UCSD-AML1 (cell line): ENCODE results near the gene AHCYL2.
A peak's percentile ranks its signal among the peaks of the same experiment; 100 is the strongest.
"Not testable (repeated sequence)": the region's sequence is repeated elsewhere in the genome, so short reads cannot be mapped to it uniquely, and the experiment has no call there.

ENCODE experiments used
- DNase-seq: peaks from one replicate; lab custom pipeline; 2025; ENCODE audit not compliant: unreplicated experiment; lab: John Stamatoyannopoulos, UW

The AHCYL2 gene

DNA sequence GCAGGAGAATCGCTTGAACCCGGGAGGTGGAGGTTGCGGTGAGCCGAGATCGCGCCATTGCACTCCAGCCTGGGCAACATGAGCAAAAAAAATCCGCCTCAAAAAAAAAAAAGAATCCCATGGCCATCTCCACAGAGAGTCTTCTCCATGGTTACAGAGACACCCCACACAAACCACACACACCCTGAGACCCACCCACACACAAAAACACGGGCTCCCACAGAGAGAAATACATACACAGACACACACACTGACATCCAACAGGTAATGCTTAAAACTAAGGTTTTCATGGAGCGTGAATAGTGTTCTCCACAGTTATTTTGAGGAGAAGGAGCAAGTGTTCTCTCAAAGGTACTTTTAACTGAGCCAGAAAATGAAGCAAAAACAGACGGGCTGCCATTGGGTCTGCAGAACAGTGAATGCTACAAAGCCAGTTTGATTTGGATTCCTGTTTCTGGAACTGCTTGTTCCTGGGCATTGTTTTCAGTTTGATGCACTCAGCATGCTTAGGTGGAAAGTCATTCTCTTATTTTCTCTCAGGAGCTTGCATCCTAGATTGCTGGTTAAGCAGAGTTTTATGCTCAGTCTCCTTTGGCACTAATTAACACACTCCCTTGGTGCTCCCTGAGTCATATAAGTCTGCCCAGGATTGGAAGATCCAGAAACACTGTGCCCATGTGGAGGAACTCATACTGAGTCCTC is 15.4 kb downstream of the AHCYL2 start:
- DNase-seq: no peak

DNA sequence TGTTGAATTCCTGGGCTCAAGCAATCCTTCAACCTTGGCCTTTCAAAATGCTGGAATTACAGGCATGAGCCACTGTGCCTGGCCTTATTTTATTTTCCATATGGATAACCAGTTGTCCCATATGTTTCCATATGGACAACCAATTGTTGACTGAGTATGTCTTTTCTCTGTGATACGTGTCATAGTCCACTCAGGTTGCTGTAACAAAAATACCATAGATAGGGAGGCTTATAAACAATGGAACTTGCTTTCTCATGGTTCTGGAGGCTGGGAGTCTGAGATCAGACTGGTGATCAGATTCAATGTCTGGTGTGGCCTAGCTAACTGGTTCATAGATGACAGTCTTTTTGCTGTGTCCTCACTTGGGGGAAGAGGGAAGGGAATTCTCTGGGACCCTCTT is 19.4 kb downstream of the AHCYL2 start:
- no peak for DNase-seq

DNA sequence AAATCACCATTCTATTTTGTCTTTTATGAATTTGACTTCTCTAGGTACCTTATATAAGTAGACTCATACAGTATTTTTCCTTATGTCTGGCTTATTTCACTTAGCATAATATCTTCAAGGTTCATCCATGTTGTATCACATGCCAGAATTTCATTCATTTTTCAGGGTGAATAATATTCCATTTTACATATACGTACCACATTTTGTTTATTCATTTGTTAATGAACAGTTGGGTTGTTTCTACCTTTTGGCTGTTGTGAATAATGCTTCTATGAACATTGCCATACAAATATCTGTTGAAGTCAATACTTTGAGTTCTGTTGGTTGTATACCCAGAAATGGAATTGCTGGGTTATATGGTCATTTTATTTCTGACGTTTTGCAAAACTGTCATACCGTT is 20.7 kb downstream of the AHCYL2 start:
- DNase-seq: no peak

DNA sequence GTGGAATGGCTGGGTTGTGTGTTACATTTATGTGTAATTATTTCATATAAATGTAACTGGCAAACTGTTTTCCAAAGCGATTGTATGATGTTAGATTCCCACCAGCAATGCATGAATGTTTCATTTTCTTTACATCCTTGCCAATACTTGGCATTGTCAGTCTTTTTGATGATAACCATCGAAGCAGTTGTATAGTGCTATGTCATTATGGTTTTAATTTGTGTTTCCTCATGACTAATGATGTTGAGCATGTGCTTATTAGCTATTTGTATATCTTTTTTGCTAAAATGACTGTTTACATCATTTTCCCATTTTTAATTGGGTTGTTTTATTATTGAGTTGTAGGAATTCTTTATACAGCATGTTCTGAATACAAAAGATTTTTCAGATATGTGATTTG is 22.3 kb downstream of the AHCYL2 start:
- DNase-seq: no peak

DNA sequence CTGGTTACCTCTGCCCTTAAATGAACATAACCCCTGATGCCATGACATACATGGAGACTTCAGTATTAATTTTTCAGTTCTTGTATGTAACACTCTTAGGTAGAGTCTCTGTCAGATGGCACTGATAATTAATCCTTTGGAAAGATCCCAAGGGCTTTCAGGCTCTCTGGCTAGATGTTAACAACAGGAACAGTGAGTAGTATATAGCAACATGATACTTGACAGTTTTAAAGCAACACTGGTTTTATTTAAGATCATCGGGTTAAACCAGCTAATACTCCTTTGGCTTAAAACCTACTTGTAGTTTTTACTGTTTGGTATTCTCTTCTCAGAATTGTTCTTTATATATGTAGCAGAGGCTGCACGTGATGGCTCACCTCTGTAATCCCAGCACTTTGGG is 27.3 kb downstream of the AHCYL2 start:
- no peak for DNase-seq

DNA sequence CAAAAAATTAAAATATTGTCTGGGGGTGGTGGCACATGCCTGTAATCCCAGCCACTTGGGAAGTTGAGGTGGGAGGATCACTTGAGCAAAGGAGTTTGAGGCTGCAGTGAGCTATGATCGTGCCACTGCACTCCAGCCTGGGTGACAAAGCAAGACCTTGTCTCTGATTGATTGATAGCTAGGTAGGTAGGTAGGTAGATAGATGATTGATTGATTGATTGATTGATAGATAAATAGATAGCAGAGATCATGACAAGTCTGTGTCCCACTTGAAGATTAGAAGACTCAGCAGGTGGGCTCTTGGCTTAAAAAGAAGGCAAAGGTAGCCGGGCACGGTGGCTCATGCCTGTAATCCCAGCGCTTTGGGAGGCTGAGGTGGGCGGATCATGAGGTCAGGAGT is 27.8 kb downstream of the AHCYL2 start:
- DNase-seq: not testable (repeated sequence)

DNA sequence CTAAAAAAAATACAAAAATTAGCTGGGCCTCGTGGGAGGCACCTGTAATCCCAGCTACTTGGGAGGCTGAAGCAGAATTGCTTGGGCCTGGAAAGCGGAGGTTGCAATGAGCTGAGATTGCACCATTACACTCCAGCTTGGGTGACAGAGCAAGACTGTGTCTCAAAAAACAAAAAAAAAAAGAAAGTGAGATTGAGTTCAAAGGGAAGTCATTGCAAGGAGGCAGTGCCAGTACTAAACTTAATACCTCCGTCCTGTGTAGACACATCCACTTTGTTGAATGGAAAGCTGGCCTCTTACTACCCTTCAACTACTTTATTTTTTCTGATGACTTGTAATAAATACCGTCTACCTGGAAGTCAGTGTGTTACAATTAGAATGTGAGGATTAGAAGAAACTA is 31.0 kb downstream of the AHCYL2 start:
- DNase-seq: no peak

DNA sequence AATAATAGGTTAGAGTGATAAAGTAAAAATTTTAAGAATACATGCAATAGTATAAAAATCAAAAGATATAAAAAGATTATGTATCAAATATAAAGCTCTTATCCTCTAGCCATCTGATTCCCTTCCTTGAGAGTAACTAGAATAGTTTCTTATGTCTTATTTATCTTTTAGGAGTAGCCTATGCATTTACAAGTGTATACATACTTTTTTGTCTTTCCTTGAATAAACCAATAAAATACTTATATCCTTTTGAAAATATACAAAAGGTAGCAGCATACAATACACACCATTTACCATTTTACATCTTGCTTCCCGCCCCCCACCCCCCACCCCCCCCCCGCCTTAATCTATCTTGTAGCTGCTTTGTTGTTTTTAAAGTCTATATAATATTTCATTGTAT is 31.4 kb downstream of the AHCYL2 start:
- DNase-seq: no peak

DNA sequence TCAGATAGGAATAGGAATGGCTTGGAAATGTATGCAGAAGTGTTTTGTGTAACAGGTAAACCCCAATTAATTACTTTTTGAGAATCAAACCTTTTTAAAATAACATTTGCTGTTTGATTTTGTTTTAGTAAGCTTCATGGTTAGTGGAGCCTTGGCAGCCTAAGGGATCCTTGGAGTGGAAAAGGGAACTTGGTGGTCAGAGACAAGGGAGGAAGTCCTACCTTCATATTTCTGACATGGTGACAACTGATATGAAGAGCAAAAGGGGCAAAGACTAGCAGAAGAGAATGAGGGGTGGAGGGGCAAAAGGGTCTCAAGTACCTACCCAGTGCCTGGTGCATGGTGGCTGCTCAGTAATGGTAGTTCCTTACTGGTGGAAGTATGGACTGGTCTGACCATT is 32.3 kb downstream of the AHCYL2 start:
- no peak for DNase-seq

DNA sequence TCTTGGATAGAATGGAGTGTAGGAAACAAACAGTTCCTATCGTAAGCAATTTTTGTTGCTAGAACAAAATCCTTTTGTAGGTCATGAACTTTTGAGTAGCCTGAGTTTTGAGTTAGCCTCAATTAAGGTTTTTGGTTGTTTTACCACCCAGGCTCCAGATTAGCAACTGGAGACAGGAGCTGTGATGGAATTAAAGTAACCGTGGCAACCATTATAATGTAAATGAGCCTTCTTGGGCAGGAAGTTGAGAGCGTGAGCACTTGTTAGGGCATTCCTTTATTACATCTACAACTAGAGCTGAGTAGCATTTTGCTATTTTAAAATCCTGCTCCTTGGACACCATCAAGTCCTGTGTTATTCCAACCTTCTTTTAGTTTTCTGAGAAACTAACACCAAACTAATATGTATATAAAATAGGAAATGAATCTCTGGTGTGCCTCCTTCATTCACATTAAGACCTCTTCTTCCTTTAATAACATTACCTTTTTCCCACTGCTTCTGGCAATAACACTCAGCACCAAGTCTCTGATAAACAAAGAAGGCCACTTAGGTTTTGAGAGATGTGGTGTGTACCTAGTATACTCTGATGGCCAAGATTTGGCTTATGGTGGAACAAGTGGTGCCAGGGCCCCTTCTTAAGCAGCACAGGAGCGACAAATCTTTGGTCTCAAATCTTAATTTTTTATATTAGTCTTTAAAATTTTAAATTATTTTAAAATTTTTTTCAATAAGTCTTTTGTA is 34.0 kb downstream of the AHCYL2 start:
- no peak for DNase-seq

DNA sequence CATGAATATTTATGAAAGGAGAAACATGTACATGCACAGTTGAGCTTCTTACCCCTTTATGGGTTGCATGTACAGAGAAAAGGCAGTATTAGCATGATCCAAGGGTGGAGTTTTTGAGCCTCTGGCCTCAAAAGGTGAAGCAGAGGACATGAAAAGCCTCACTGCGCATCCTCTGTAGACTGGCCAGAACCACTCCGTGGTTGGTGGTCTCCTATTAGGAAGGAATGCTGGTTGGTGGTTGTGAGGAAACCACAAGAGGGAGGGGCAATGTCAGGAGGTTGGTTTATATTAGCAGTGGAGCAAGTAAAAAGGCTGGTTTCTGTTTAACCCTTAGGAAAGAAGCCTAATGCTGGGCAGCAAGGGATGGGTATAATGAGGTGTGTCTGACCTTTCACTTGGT is 37.5 kb downstream of the AHCYL2 start:
- no peak for DNase-seq

DNA sequence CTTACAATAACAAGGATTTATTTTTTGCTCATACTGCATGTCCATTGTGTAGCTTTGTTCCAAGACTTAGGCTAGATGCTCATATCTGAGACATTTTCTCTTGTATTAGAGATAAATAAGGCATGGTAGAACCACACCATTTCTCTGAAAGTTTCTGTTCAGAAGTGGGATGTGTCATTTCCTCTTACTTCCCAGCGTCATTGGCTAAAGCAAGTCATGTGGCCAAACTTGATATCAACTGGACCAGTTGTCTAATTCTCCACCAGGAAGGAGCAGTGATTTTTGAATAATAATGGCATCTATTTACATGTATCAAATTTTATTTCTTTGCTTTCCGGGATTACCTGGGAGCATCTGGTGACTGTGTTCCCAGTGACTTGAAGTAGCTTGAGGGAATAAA is 38.3 kb downstream of the AHCYL2 start:
- DNase-seq: no peak

DNA sequence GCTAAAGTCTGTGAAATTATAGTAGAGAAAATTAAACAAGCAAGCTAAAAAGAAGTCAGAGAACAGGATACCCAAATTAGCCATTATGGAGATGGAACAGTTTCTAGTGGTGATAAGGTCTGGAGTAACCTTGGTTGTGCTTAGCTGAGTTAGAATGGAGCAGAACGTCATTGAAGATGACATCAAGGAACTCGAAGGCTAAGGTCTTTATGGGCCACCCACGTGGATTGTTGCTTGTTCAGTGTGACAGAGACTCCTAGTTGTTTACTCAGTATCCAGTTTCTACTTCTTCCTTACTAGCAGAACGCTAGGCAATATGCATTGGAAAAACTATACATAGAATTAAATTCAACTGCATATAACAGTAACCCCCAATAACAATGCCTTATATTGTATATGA is 39.7 kb downstream of the AHCYL2 start:
- DNase-seq: no peak

DNA sequence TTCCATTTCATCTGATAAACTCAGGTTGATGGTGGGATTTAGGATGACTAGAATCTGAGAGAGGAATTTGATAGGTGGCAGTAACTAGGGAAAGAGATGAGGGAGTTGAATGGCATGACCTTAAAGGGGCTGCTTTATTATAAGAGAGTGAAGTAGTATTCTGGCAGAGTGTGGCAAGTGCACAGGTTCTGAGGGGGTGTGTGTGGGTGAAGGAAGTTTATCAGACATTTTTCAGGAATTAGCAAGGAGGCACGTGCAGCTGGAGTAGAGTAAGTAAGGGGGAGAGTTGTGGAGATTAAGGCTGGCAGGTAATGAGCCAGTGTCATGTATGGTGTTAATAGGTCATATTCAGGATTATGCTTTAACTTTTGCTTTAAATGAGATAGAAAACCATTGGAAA is 40.5 kb downstream of the AHCYL2 start:
- DNase-seq: no peak

DNA sequence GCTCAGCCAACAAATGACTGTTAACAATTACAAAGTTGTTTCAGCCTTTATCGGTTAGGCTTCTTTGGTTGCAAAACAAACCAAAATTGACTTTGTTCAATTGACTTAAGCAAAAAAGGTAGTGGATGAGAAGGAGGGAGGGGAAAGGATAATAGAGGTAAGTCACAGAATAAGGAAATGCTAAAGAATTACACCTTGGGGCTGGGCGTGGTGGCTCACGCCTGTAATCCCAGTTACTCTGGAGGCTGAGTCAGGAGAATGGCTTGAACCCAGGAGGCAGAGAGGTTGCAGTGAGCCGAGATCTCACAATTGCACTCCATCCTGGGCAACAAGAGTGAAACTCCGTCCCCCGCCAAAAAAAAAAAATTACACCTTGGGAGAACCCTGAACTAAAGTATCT is 41.4 kb downstream of the AHCYL2 start:
- DNase-seq: no peak

DNA sequence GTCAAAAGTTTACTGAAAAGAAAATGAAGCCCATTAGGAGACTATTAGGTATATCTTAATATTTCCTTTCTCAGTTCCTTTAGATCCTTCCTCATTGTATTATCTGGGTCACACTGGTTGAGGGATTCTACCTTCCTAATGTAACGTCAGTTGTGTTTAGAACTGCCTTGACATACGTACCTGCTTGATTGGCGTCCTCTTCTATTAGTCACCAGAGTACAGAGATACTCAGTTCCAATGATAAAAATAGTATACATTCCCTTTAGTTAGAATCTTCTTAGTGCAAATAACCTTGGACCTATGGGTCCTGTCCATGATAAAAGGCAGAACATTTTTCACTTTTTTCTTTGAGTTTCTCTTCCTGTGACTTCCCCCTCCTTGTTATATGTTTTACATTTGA is 45.2 kb downstream of the AHCYL2 start:
- no peak for DNase-seq

DNA sequence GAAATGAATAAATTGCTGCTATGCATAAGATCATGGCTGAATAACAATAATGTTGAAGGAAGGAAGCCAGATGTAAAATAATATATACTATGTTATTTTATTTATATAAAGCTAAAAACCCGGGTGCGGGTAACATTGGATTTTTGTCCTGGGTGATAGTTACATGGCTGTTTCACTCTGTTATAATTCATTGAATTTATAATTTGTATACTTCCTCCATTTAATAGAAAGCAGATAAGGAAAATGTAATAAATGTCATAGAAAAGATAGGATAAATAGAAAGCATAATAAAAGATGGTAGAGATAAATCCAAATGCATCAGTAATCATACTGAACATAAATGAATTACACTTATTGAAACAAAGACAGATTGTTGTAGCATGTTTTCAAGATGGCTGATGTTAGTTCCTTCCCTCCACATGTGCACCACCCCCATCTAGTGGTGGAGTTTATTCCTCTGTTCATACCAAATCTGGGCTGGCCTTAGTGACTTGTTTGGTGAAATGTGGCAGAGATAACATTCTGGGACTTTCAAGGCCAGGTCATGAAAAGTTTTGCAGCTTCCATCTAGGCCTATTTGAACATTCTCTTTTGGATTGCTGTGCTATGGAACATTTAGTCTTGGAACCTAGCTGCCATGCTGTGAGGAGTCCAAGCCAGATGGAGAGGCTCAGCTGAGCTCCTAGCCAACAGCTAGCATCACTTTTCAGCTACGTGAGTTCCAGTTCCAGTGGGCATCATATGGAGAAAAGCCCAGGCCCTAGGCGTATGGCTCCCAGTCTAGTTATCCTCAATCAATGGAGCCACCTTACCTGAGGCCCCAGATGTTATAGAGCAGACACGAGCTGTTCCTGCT is 46.9 kb downstream of the AHCYL2 start:
- DNase-seq: peak; percentile 7

DNA sequence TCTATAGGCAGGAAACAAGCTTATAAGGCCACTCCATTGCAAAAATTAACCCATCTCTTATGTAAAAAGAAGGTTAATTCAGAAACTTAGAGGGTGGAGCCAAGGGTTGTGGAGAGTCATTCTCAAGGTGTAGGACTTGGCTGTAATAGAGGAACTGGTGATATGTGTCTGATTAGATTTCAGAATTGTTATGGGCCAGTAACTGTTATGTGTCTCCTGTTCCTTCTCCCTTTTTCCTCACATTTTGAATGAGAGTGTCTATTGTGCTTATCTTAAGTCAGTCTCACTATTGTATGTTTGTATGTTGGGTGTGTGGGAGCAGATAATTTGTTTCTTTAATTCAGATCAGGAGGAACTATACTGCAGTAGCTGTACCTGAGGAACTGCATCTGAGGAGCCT is 49.1 kb downstream of the AHCYL2 start:
- DNase-seq: no peak

DNA sequence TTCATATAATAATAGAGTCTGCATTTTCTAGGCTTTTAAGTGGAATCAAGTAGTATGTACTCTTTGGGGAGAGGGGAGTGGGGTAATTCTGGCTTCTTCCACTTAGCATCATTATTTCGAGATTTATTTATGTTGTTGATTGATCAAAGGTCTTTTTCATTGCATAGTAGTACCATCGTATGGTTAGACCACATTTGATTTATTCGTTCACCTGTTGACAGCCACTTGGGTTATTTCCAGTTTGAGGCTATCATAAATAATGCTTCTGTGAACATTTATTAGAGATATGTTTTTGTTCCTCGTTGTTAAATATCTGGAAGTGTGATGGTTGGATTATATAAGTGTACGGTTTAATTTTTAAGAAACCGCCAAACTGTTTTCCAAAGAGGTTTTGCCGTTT is 52.8 kb downstream of the AHCYL2 start:
- DNase-seq: no peak

DNA sequence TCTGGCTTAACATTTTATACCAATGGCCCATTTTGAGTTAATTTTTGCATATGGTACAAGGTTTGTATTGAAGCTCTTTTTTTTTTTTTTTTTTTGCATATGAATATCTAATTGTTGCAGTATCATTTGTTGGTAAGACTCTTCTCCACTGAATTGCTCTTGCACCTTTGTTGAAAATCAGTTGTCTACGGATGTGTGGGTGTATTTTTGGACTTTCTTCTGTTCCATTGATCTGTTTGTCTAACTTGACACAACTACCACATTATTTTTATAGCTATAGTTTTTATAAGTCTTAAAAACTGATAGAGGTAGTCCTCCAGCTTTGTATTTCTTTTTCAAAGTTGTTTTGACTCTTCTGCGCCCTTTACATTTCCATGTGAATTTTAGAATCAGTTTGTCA is 53.9 kb downstream of the AHCYL2 start:
- no peak for DNase-seq

DNA sequence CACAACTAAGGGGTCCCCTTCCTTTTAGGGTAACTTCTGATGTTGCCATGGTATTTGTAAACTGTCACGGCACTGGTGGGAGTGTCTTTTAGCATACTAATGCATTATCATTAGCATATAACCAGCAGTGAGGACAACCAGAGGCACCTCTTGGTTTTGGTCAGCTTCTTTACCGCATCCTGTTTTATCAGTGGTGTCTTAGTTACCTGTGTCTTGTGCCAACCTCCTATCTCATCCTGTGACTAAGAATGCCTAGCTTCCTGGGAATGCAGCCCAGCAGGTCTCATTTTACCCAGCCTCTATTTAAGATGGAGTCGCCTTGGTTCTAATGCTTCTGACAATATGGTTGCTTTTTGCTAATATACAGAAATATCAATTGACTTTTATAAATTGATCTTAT is 54.9 kb downstream of the AHCYL2 start:
- no peak for DNase-seq

DNA sequence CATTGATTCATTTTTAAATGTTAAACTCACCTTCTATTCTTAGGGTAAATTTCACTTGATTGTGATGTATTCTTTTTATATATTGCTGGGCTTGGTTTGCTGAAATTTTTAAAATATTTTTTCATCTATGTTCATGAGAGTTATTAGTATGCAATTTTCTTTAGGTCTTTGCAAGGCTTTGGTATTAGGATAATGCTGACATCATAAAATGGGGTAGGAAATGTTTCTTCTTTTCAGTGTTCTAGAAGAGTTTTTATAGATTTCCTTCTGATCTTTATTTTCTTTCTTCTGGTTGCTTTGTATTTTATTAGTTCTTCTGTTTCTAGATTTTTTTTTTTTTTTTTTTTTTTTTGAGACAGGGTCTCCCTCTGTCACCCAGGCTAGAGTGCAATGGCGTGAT is 56.3 kb downstream of the AHCYL2 start:
- no peak for DNase-seq
